Left renal pelvis (tissue), 4 donors: ENCODE data around the gene KSR1. TPM values are rescaled to one million over a fixed set of nuclear protein-coding genes. Genes with fewer than 3 reads are reported as not detected.

ENCODE experiments used
- DNase-seq, 4 donors: peaks; one replicate each; pipeline ENCODE4 v3.0.0-alpha.2; 2013; ENCODE audit warnings: low read depth in 4 of 4, low spot score in 3 of 4
- polyA plus RNA-seq, 4 donors: library from polyadenylated mRNA; unstranded; fragments of 120-200 nt; gene quantifications; one replicate each; pipeline ENCODE4 v1.2.1, GENCODE V29; 2013; ENCODE audit not compliant: insufficient read length in 4 of 4

Gene KSR1
- polyA plus RNA-seq, 4 donors, result 33.9 to 72.8 (median 43.1) TPM

- no peak for DNase-seq
These were observed 145.7 kb downstream of the KSR1 start for GRCh38 chr17:27601975-27602302.

DNA sequence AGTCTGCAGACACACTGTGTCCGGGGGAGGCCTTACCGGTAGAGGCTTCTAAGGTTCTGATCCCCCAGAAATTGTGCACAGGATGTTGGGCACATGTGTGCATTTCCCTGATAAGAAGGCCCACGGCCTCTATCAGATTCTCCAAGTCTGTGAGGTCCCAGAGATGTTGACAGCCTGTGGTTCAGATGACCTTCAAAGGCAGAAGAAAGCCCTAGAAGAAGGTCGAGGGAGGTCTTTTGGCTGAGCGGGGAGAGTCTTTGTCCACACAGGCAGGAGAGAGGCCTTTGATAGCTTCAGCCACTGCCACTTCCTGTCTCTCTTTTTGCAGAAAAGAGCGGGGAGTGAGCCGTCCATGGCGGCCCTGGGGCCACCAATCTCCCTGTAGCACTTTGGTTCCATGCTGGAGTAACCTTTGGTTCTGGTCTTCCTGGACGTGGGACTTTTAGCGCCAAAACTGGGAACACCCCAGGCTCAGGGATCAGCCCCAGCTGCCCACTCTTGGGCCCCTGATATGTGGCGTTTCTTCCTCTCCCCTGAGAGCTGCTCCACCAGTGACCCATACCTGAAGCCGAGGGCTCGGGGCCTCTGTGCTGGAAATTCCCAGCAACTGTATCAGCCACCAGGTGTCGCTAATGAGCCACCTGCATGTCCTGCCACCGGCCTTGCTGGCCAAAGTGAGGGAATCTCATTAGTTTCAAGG is 146.6 kb downstream of the KSR1 start:
- DNase-seq, result peak in 3 of 4 donors; percentile 53 to 70 (median 68)

- no peak for DNase-seq
These were observed 147.1 kb downstream of the KSR1 start for GRCh38 chr17:27603421-27603770.

DNA sequence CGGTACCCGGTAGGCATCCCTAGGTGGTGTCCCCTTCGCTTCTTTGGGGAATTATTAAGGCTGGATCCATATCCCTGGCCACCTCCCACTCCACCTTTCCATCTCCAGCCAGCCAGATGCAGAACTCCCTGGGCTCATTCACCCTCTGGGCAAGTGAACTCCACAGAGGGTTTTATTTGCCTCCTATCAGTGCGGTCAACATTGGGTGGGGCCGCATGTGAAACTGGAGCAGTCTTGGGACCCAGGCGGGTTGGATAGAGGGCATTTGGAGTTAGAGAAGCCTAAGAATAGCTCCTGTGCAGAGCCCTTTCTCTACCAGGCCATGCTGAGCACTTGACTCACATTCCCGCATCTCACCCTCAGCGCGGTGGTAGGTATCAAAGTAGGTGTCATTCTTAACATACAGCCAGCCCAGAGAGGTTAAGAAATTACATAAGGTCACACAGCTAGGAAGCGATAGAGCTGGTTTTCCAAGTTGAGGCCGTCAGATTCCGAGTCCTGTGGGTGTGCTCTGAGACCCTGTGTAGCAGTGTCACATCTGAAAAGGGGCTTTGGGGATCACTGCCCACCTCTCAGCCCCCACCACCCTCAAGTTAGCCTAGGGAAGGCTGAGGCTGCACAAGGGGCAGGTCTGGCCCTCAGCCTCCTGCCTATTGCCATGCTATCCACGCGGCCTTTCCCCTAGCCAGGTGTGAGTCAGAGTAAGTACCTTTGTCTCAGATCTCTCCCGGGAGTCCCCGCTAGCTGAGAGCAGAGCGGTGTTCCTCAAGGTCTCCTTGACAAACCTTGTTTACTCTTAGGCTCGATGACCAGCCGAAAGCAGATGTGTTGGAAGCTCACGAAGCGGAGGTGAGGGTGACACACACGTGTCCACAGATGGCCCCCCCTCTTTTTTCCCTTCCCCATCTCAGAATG is 147.9 kb downstream of the KSR1 start:
- DNase-seq, result no peak

GRCh38 chr17:27605409-27605808 is 149.2 kb downstream of the KSR1 start:
- no peak for DNase-seq

GRCh38 chr17:27607521-27608091 is 151.4 kb downstream of the KSR1 start:
- DNase-seq, result no peak

- no peak for DNase-seq
These were observed 152.3 kb downstream of the KSR1 start for GRCh38 chr17:27608328-27609230.

- peak in 1 of 4 donors; percentile 48 for DNase-seq
These were observed 153.5 kb downstream of the KSR1 start for GRCh38 chr17:27609611-27610303.

- no peak for DNase-seq
These were observed 154.0 kb downstream of the KSR1 start for GRCh38 chr17:27610304-27610677.

DNA sequence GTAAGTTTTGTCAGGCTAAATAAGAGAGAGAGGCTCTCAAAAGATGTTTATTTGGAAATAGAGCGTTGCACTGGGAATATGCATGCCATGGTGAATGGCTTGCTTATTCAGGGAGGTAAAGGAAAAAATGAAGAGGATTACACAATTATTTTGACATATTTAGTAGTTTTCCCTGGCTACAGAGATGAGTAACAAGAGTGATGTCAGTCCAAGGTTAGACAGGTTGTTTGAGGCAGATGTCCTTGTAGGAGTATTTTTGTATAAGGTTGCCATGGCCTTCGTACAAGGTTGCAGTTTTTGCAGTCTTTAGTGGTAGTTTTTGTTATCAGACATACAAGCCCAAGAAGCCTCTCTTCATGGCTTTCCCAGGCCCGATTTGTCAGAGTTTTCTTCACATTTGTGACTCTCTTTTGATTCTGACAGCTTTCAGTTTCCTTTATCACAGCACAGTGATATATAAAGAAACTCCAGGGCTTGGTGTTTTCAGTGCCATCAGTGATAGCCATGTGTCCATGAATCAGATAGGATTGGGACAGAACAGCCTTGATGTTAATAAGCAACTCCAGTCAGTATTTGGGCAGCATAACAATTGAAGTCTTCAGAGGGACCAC is 156.0 kb downstream of the KSR1 start:
- no peak for DNase-seq

DNA sequence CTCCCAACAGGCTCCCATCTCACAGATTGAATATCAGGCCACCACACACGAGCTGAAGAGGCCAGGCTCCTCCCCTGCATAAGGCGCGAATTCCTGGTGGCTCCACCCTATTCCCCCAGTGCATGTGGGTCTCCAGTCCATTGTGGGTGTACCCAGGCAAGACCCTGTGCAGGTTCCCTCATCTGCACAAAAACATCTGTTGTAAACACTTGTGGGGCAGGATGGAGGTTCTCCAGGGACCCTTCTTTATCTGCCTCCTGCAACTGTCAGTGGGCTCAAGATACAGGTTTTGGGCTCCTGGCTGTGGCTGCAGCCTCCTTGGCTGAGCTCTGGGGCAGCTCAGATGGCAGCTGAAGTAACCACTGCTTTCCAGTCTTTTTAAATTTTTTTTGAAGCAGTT is 157.2 kb downstream of the KSR1 start:
- DNase-seq, result no peak

- no peak for DNase-seq
These were observed 158.9 kb downstream of the KSR1 start for GRCh38 chr17:27615121-27615520.

DNA sequence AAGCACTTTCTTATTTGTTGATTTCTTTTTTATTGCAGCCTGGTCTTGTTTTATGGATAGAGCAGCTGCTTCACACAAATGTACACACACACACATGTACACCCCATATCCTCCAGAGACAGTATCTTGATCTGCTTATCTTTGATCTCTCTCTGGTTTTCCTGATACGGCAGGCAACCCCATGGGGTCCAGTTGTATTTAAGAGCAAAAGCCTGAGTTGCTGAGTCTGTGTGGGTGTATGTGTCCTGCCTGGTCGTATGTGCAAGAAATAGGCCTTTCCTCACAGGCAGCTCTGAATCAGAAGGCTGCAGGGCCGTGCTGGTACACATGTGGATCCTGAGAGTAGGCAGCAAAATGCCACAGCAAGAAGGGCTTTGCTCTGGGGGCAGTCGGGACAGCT is 160.2 kb downstream of the KSR1 start:
- no peak for DNase-seq

- no peak for DNase-seq
These were observed 162.2 kb downstream of the KSR1 start for GRCh38 chr17:27618417-27618816.

- DNase-seq, result no peak
These were observed 164.5 kb downstream of the KSR1 start for GRCh38 chr17:27620721-27621120.

DNA sequence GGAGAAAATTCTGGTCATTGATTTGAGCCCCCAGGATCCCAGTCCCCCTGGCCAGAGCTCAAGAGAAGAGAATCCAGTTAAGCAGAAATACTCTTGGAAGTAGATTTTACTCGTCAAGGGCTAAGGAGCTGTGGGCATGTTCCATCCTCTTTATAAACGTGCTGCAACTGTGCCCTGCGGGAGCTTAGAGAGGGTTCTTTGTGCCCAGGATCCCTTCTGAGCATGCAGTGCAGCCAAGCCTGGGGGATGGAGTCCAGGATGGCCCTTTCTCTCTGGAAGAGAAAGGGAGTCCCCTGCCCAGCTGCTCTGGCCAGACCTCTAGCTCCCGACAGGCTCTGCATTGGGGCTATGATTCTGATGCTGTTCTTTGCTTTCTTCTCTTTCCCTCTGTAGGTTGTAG is 165.3 kb downstream of the KSR1 start:
- no peak for DNase-seq

DNA sequence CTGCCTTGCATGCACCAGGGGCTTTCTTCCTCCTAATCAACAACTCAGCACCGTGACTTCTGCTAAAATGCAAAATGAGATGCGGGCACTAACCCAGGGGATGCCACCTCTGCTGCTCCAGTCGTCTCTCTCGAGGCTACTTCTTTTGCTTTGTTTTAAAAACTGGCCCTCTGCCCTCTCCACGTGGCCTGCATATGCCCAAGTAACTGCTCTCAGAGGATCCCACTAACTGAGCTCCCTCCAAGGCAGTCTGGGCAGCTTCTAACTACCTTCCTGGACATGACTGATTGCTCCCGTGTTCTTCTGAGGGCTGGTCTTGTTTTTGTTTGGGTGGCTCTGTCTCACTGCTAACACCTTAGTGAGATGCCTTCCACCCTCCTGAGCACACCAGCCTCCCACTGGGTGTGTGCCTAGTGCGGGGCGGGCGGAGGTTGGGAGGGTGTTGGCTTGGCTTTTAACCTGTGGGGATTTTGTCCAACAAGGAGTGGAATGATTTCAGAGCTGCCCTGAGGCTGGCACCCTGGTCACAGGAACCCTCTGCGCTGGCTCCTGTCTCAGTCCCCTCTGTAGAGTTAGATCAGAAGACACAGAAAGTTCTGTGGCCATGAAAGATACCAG is 165.8 kb downstream of the KSR1 start:
- DNase-seq, result no peak

DNA sequence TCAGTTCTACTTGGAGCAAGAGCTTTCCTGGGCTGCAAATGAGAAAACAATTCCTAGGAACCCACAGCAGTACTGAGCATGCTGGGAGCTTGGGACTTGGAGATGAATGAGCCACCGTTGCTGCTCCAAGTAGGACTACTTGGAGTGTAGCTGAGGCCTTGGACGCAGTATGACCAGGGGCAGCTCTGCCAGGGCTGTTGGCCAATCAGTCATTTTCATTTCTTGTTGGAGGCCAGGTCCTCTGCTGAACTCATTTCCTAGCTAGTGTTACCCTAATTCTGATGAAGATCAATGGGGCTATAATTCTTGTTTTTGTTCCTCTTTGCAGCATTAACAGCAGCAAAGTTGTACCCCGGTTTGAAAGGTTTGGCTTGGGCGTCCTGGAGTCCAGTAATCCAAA is 166.7 kb downstream of the KSR1 start:
- DNase-seq, result no peak

- no peak for DNase-seq
These were observed 167.4 kb downstream of the KSR1 start for GRCh38 chr17:27623614-27624013.
